Neural progenitor cell (in vitro differentiated cells): Measurements from ENCODE around the gene SMIM21. TPM values are rescaled to one million over a fixed set of nuclear protein-coding genes. Genes with fewer than 3 reads are reported as not detected.

Experiments used
- DNase-seq: peaks from one replicate; pipeline ENCODE4 v3.0.0-alpha.2; 2016; ENCODE audit warnings: low spot score
- H2AFZ ChIP-seq: fragments of 200-600 bp; sonication (generic); replicated peaks from 2 replicates; pipeline ENCODE4 v1.6.1; 2016; ENCODE audit warnings: antibody characterized with exemption
- H3F3A ChIP-seq: fragments of 200-600 bp; sonication (generic); 2 replicates; pipeline ENCODE4 v1.6.1; 2016; ENCODE audit warnings: antibody characterized with exemption, low read depth
- H3K27ac ChIP-seq: fragments of 200-600 bp; sonication (generic); 2 replicates; pipeline ENCODE4 v1.5.1; 2016; ENCODE audit warnings: mild to moderate bottlenecking
- H3K27me3 ChIP-seq: fragments of 200-600 bp; sonication (generic); 2 replicates; pipeline ENCODE4 v1.6.1; 2016; ENCODE audit warnings: mild to moderate bottlenecking, moderate library complexity
- H3K36me3 ChIP-seq: fragments of 200-600 bp; sonication (generic); 2 replicates; pipeline ENCODE4 v1.5.1; 2016
- H3K4me1 ChIP-seq: fragments of 200-600 bp; sonication (generic); 2 replicates; pipeline ENCODE4 v1.6.1; 2016; ENCODE audit warnings: mixed run types
- H3K4me2 ChIP-seq: fragments of 200-600 bp; sonication (generic); 2 replicates; pipeline ENCODE4 v1.6.1; 2016
- H3K4me3 ChIP-seq: fragments of 200-600 bp; sonication (generic); 2 replicates; pipeline ENCODE4 v1.5.1; 2016
- H3K79me2 ChIP-seq: fragments of 200-600 bp; sonication (generic); 2 replicates; pipeline ENCODE4 v1.6.1; 2016; ENCODE audit warnings: low read depth
- H3K9ac ChIP-seq: fragments of 200-600 bp; sonication (generic); 2 replicates; pipeline ENCODE4 v1.6.1; 2016
- H3K9me3 ChIP-seq: fragments of 200-600 bp; sonication (generic); 2 replicates; pipeline ENCODE4 v1.5.1; 2016; ENCODE audit warnings: low read depth
- H4K20me1 ChIP-seq: fragments of 200-600 bp; sonication (generic); 2 replicates; pipeline ENCODE4 v1.6.1; 2016; ENCODE audit warnings: low read depth
- H3K27ac Mint-ChIP-seq: 3 replicates; pipeline ENCODE4 v1.8.0; 2021; ENCODE audit warnings: mixed read lengths
- H3K27me3 Mint-ChIP-seq: 2 replicates; pipeline ENCODE4 v1.8.0; 2022; ENCODE audit warnings: low read depth, mild to moderate bottlenecking, inconsistent platforms, moderate library complexity, mixed read lengths; ENCODE audit not compliant: insufficient read depth
- H3K36me3 Mint-ChIP-seq: 3 replicates; pipeline ENCODE4 v1.8.0; 2021; ENCODE audit warnings: mixed read lengths
- H3K4me1 Mint-ChIP-seq: 3 replicates; pipeline ENCODE4 v1.8.0; 2021; ENCODE audit warnings: mixed read lengths
- H3K4me3 Mint-ChIP-seq: 3 replicates; pipeline ENCODE4 v1.8.0; 2021; ENCODE audit warnings: mild to moderate bottlenecking, moderate library complexity, mixed read lengths
- H3K9me3 Mint-ChIP-seq: 3 replicates; pipeline ENCODE4 v1.8.0; 2020; ENCODE audit warnings: mixed read lengths
- CTCF ChIP-seq: fragments of 200-600 bp; sonication (generic); IDR thresholded peaks from 2 replicates; pipeline ENCODE4 v1.5.1; 2017; ENCODE audit warnings: antibody characterized with exemption, mild to moderate bottlenecking
- EZH2 ChIP-seq: fragments of 200-600 bp; sonication (generic); IDR thresholded peaks from 2 replicates; pipeline ENCODE4 v1.6.1; 2017; ENCODE audit warnings: antibody characterized with exemption, mild to moderate bottlenecking, moderate library complexity
- EZH2phosphoT487 ChIP-seq: fragments of 200-600 bp; sonication (generic); IDR thresholded peaks from 2 replicates; pipeline ENCODE4 v1.6.1; 2017; ENCODE audit warnings: antibody characterized with exemption
- total RNA-seq: library from RNA; depleted of rRNA; stranded (reverse); fragments of >200 nt; gene quantifications from 2 replicates; pipeline ENCODE4 v1.2.3, GENCODE V29; 2015; ENCODE audit warnings: low replicate concordance

SMIM21 gene
- total RNA-seq, 1 donor from 2014 or later: not detected

- peaks cover 8% of the 10 kb centered on the region for H3K9me3 Mint-ChIP-seq
Measured at GRCh38 chr18:75422341-75422910, 5.1 kb downstream of the SMIM21 start.

GRCh38 chr18:75421656-75422055, 5.8 kb downstream of the SMIM21 start:
- Histone ChIP-seq H2AFZ (no peak overlapping the region), H3K4me1 (no peaks in the 10 kb centered on the region), H3K9me3 (no peaks in the 10 kb centered on the region), H3K4me3 (no peak overlapping the region), H3F3A (no peaks in the 10 kb centered on the region), H4K20me1 (no peaks in the 10 kb centered on the region), H3K36me3 (no peaks in the 10 kb centered on the region), H3K9ac (no peak overlapping the region), H3K79me2 (no peaks in the 10 kb centered on the region), H3K4me2 (no peak overlapping the region), H3K27me3 (no peaks in the 10 kb centered on the region), H3K27ac (no peak overlapping the region)
- Mint-ChIP-seq H3K4me1 (no peaks in the 10 kb centered on the region), H3K27ac (no peak overlapping the region), H3K27me3 (no peaks in the 10 kb centered on the region), H3K36me3 (no peaks in the 10 kb centered on the region), H3K9me3 (peaks cover 8% of the 10 kb centered on the region), H3K4me3 (no peak overlapping the region)
- no peak for DNase-seq
- TF ChIP-seq CTCF (no peak), EZH2phosphoT487 (no peak), EZH2 (no peak)

More at GRCh38 chr18:75422341-75422910, 5.1 kb downstream of the SMIM21 start:
- Mint-ChIP-seq H3K27me3 (peaks cover 6% of the 10 kb centered on the region), H3K27ac (no peak overlapping the region), H3K4me3 (no peak overlapping the region), H3K4me1 (no peaks in the 10 kb centered on the region), H3K36me3 (no peaks in the 10 kb centered on the region)
- Histone ChIP-seq H3K4me2 (no peak overlapping the region), H2AFZ (no peak overlapping the region), H3K9me3 (no peaks in the 10 kb centered on the region), H3K4me3 (no peak overlapping the region), H3K27ac (no peak overlapping the region), H4K20me1 (no peaks in the 10 kb centered on the region), H3K4me1 (no peaks in the 10 kb centered on the region), H3F3A (no peaks in the 10 kb centered on the region), H3K9ac (no peak overlapping the region), H3K36me3 (no peaks in the 10 kb centered on the region), H3K27me3 (no peaks in the 10 kb centered on the region), H3K79me2 (no peaks in the 10 kb centered on the region)
- TF ChIP-seq EZH2 (no peak), EZH2phosphoT487 (no peak), CTCF (no peak)
- DNase-seq: no peak

- H3K9me3 ChIP-seq: no peaks in the 10 kb centered on the region
- no peak overlapping the region for H3K27ac ChIP-seq
- no peak overlapping the region for H3K9ac ChIP-seq
- no peak overlapping the region for H2AFZ ChIP-seq
- no peak overlapping the region for H3K4me3 ChIP-seq
- peaks cover 4% of the 10 kb centered on the region for H3K27me3 Mint-ChIP-seq
- no peak overlapping the region for H3K4me3 Mint-ChIP-seq
- no peaks in the 10 kb centered on the region for H3K4me1 ChIP-seq
- TF ChIP-seq EZH2phosphoT487 (no peak), EZH2 (no peak), CTCF (no peak)
- no peaks in the 10 kb centered on the region for H4K20me1 ChIP-seq
- H3K79me2 ChIP-seq: no peaks in the 10 kb centered on the region
- H3K36me3 ChIP-seq: no peaks in the 10 kb centered on the region
- DNase-seq: no peak
- H3K4me1 Mint-ChIP-seq: no peaks in the 10 kb centered on the region
- no peaks in the 10 kb centered on the region for H3K27me3 ChIP-seq
- peaks cover 8% of the 10 kb centered on the region for H3K9me3 Mint-ChIP-seq
- H3K36me3 Mint-ChIP-seq: no peaks in the 10 kb centered on the region
- no peak overlapping the region for H3K4me2 ChIP-seq
- H3F3A ChIP-seq: no peaks in the 10 kb centered on the region
- no peak overlapping the region for H3K27ac Mint-ChIP-seq
Measured at GRCh38 chr18:75418293-75419005, 9.1 kb downstream of the SMIM21 start.
